ENCODE results near the gene SRPK2. TPM values are rescaled to one million over a fixed set of nuclear protein-coding genes. Genes with fewer than 3 reads are reported as not detected.
"Not testable (repeated sequence)": the region's sequence is repeated elsewhere in the genome, so short reads cannot be mapped to it uniquely, and the experiment has no call there.

Gene SRPK2
- 36.6 TPM for polyA plus RNA-seq (2013, experiment 1 of 2; ENCODE audit: insufficient read length)
- 36.6 TPM for polyA plus RNA-seq (2013, experiment 2 of 2; ENCODE audit: insufficient read length)

DNA sequence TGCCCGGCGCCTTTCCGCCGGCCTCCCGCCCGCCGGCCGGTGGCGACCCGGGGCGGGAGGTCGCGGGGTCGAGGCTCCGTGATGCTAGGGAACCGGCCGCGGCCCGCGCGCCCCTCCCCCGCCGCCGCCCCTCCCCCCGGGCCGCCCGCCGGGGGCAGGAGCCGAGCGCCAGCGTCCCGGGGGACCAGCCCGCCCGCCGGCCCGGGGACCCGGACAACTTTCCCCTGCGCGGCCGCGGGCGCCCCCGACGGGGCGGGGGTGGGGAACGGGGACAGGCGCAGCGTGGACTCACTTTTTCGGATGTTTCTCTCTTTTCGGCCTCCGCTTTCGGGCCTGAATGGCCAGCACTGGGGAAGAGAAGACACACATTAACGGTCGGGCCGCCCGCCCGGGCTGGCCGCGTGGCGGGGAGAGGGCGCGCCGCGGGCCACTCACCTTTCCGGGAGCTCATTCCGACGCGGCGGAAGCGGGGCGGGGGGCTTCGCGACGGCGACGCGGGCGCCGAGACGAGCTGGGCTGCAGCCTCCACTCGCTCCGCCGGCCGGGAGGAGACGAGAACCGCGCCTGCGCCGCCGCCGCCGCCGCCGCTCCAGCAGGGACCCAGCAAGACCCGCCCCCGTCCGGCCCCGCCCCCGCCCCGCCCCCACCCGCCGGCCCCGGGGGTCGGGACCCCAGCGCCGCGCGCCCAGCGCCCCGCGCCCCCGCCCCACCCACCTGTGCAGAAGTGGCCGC is at the start of gene SRPK2:
Gene SRPK2, minus strand, starts transcription at position 566 of the 732 bp plus-strand sequence.
- peak; percentile 73 for DNase-seq

DNA sequence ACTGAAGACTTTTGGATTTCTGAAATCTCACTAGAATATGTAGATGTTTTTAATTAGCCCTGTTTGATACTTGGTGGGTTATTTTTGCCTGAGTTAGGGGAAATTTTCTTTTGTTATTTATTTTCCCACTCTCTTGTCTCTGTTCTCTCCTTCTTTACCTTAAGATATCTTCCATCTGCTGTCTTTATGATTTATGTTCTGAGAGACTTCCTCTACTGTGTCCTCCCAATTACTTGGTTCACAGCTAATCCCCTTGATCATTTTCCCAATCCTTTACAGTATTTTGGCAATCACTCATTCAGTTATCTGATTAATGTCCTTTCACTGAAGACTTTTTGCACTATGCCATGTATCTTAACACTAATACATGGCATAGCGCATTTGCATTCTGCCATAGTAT is 49.5 kb upstream of the SRPK2 start:
- no peak for DNase-seq

DNA sequence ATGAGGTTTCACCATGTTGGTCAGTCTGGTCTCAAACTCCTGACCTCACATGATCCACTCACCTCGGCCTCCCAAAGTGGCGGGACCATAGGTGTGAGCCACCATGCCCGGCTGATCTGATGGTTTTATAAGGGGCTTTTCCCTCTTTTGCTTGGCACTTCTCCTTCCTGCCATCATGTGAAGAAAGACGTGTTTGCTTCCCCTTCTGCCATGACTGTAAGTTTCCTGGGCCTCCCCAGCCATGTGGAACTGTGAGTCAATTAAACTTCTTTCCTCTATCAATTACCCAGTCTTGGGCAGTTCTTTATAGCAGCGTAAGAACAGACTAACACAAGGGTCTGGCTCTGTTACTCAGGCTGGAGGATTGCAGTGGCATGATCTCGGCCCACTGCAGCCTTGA is 48.6 kb upstream of the SRPK2 start:
- DNase-seq: not testable (repeated sequence)

DNA sequence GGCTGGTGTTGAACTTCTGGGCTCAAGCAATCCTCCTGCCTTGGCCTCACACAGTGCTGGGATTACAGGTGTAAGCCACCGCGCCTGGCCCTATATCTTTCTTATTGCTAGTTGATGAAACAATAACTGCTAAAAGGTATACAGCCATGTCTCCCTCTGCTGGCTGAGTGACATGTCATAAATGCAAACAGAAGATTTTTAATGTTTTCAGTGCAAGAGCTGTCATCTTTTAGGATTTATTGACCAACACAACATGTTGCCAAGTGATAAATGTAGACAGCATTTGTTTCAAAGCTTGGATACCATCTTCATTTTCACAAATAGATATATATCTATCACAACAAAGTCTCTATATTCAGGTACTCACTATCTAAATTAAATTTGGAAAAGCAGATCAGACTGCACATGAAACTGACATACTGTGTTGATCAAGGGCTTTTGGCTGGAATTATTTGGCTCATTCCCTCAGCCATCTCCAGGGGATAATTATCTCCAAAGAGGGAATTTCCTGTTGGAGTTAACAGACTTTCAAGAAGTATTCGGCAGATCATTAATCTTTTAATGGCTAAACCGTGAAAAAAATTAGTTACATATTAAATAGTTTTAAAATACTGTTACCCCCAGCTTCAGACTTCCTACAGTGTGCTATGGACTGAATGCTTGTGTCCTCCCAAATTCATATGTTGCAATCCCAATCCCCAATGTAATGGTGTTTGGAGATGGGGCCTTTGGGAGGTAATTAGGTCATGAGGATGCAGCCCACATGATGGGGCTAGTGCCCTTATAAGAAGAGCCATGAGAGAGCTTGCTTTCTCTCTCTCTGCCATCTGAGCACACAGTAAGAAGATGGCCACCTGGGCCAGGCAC is 41.3 kb upstream of the SRPK2 start:
- DNase-seq: peak; percentile 81

DNA sequence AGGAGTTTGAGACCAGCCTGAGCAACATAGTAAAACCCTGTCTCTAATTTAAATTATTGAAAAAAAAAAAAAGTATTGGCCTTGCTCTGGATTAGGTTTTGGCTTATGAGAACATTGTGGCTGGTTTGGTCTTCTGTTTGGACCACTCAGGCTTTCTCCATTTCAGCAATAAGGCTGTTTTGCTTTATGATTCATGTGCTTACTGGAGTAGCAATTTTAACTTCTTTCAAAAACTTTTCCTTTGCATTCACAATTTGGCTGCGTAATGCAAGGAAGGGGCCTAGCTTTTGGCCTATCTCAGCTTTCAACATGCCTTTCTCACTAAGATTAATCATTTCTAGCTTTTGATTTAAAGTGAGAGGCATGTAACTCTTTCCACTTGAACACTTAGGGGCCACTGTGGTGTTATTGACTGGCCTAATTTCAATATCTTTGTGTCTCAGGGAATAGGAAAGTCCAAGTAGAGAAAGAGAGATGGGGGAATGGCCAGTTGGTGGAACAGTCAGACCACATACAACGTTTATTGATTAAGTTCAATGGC is 38.0 kb upstream of the SRPK2 start:
- DNase-seq: no peak

DNA sequence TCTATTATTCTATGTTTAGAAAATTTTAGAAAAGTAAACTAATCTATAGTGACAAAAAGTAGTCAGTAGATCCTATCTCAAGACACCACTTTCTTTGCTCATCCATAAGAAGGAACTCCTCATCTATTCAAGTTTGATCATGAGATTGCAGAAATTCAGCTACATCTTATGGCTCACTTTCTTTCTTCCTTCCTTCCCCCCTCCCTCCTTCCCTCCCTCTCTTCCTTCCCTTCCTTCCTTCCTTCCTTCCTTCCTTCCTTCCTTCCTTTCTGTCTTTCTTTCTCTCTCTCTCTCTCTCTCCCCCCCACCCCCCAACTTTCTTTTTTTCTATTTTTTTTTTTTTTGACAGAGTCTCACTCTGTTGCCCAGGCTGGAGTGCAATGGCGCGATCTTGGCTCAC is 35.3 kb upstream of the SRPK2 start:
- DNase-seq: no peak

DNA sequence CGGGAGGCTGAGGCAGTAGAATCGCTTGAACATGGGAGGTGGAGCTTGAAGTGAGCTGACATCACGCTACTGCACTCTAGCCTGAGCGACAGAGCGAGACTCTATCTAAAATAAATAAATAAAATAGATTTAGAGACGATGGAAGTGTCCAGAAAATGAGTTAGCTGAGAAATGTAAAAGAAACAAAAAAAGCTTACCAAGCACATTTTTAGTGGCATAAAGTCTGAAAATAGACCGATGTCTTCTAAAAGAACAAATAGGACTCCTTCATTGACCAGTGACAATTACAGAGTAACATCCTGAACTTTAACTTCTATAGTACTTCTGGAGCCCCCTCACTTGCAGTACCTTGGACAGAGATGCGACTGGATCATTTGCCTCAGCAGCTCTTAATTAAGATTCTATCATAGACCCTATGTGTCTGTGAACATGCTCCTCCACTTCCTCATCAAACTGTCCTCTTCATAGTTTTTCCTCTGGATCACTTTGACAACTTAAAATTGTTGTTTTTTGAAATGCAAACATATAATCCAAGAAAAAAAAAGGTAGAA is 25.2 kb upstream of the SRPK2 start:
- no peak for DNase-seq

DNA sequence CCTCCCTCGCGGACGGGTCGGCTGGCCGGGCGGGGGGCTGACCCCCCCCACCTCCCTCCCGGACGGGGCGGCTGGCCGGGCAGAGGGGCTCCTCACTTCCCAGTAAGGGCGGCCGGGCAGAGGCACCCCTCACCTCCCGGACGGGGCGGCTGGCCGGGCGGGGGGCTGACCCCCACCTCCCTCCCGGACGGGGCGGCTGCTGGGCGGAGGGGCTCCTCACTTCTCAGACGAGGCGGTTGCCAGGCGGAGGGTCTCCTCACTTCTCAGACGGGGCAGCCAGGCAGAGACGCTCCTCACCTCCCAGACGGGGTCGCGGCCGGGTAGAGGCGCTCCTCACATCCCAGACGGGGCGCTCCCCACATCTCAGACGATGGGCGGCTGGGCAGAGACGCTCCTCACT is 22.1 kb upstream of the SRPK2 start:
- DNase-seq: not testable (repeated sequence)

DNA sequence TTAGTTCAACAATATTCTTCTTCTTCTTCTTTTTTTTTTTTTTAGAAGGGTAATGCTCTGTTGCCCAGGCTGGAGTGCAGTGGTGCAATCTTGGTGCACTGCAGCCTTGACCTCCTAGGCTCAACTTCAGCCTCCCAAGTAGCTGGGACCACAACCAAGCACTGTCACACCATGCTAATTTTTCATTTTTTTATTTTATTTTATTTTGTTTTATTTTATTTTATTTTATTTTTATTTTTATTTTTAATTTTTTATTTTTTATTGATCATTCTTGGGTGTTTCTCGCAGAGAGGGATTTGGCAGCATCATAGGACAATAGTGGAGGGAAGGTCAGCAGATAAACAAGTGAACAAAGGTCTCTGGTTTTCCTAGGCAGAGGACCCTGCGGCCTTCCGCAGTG is 21.1 kb upstream of the SRPK2 start:
- not testable (repeated sequence) for DNase-seq

DNA sequence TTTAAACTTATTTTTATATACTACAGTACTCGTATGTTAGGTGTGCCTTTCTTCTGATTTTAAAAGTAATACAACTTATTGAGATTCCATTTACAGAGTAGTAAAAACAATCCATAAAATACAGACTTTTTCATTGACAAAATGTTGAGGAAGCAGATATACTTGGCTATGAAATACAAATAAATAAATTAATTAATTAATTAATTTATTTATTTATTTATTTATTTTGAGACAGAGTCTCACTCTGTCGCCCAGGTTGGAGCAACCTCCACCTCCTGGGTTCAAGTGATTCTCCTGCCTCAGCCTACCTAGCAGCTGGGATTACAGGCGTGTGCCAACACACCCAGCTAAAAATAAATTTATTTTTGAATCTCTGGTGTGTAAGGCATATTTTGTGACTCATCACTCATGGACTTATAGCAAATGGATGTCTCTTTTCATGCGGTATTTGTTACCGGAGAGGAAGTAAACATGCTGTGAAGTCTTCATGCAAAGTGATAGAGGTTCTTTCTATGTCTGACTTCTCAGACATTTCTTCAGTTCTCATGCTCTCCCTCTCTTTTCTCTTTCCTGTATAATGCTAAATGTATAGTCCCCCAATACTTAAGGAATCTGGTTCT is 20.2 kb upstream of the SRPK2 start:
- no peak for DNase-seq

DNA sequence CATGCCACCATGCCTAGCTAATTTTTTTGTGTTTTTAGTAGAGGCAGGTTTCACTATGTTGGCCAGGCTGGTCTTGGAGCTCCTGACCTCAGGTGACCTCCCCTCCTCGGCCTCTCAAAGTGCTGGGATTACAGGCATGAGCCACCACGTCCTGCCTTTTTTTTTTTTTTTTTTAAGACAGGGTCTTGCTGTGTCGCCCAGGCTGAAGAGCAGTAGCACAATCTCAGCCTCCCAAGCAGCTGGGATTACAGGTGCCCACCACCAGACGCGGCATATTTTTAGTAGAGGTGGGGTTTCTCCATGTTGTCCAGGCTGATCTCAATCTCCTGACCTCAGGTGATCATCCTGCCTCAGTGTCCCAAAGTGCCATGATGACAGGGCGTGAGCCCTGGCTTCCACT is 14.4 kb upstream of the SRPK2 start:
- no peak for DNase-seq

DNA sequence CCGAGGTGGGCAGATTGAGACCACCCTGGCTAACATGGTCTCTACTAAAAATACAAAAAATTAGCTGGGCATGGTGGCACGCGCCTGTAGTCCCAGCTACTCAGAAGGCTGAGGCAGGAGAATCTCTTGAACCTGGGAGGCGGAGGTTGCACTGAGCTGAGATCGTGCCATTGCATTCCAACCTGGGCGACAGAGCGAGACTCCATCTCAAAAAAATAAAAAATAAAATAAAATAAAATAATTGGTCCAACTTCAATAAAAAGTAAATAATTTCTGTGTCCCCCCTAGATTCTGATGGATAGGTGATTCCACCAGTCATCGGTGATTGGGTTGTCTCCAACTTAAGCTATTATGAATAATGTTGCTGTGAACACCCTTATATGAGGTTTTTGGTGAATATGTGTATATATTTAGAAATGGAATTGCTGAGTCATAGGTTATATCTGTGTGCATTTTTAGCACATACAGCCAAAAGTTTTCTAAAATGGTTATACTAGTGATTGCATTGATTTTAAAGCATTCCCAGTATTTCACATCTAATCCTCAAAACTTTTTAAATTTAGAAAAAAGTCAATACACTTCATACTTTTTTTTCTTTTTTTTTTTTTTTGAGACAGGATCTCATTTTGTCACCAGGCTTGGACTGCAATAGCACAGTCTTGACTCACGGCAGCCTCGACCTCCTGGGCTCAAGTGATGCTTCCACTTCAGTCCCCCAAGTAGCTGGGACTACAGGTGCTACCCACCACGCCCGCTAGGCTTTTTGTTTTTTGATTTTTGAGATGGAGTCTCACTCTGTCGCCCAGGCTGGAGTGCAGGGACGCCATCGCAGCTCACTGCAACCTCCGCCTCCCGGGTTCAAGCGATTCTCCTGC is 13.7 kb upstream of the SRPK2 start:
- DNase-seq: peak; percentile 36

DNA sequence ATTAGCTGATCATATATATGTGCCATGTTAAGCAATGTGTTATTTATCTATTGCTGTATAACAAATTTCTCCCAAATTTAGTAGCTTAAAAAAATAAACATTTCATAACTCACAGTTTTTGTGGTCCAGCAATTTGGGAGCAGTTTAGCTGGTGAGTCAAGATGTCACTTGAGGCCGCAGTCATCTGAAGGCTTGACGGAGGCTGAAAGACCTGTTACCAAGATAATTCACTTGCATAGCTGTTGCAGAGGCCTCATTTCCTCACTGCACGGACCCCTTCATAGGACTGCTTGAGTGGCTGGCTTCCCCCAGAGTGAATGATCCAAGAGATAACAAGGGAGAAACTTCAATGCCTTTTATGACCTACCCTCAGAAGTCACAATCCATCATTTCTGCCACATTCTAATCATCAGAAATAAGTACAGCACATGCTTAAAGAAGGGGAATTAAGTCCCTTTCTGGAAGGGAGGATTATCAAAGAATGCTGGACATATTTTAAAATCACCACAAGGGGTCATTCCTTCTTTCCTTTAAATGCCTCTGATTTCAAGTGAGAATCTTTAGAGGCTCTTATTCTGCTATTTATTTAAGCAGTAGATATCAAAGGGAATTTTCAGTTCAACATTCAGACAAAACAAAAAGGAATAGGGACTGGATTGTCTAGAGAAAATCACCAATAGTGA is 10.5 kb upstream of the SRPK2 start:
- peak; percentile 44 for DNase-seq

DNA sequence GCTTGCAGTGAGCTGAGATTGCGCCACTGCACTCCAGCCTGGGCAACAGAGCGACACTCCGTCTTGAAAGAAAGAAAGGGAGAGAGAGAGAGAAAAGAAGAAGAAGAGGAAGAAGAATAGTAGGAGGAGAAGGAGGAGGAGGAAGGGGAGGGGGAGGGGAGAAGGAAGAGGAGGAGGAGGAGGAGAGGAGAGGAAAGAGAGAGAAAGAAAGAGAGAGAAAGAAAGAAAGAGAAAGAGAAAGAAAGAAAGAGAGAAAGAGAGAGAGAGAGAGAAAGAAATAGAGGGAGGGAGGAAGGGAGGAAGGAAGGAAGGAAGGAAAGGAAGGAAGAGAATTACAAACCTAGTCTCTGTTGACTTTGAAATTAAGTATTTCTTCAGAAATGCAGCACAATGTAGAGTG is 7.8 kb upstream of the SRPK2 start:
- DNase-seq: no peak

DNA sequence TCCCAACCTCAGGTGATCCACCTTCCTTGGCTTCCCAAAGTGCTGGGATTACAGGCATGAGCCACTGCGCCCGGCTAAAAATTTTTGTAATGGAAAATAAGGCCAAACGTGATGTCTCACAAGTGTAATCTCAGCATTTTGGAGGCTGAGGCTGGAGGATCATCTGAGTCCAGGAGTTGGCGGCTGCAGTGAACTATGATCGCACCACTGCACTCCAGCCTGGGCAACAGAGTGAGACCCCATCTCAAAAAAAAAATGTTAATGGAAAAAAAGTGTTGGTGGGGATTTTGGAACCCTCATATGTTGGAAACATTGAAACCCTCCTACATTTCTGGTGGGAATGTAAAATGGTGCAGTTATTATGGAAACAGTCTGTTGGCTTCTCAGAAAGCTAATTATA is 2.7 kb upstream of the SRPK2 start:
- DNase-seq: no peak

DNA sequence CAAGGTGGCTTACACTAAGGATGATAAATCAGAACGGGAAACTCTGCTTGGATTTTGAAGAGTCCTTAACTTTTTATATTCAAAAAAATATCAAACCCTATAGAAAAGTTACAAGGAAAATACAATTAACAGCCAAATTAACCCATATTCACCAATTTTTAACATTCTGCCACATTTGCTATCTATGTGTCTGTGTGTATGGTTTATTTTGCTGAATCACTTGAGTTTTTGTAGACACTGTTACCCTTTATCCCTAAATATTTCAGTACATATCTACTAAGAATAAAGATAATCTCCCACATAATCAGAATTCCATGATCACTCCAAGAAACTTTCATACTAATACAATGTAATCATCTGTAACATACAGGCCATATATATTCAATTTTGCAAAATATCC is 1.2 kb upstream of the SRPK2 start:
- no peak for DNase-seq

DNA sequence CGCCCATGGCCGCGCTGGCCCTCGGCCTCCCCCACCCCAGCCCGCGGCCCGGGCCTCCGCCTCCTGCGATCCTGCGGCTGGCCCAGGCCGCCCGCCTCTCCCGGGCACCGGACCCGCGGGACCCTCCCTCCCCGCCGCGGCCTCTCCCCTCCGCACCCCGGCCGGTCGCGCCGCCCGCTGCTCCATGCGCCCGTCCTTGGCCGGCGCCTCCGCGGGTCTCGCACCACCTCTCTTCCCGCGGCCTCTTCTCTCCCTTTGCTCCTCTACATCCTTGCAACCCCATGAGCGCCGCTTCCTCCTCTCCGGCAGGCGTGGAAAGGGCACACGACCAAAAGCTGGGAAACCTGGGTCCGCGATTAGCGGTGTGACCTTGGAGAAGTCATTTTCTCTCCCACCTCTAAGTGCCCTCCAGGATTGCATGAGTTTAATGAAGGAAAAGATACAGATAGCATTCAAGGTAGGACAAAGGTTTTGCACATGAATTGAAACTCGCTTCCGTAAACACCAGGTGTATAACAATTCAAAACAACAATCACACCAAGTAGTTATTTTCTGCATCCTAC is 448 bp upstream of the SRPK2 start:
- peak; percentile 65 for DNase-seq

DNA sequence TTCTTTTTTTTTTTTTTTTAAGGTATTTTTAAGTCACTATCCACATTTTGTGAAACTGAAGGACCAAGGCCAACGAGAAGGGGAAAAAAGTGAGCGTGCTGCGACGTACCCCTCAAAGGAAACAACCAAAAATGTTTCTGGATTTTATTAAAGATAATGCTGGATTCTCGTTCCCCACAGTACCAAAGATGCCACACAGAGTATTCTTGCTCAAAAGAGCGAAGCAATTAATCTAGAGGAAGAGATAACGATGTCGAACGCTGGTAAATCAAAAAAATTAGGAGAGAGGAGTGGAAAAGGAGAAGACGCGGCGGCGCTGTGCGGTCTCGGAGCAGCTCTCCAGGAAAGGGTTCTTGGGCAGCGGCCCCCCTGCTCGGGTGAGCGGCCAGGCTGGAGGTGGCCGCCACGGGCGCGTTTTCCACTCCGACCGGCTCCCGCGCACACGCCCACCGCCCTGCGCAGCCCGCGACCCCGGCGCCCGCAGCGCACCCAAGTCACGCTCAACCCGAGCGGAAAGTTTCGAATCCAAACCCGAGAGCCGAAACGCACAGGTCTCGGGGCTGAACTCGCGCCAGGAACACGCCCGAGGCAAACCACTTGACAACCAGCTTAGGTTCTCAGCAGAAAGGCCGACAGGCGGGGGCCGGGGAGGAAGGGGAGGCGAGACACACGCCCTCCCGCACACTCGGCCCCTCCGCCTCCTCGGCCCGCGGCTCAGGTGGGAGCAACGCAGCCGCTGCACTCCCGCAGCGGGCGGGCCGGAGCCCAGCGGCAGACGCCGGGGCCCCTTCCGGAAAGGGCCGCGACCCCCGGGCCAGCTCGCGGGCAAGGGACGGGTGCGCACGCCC is 989 bp downstream of the SRPK2 start:
- DNase-seq: peak; percentile 37

DNA sequence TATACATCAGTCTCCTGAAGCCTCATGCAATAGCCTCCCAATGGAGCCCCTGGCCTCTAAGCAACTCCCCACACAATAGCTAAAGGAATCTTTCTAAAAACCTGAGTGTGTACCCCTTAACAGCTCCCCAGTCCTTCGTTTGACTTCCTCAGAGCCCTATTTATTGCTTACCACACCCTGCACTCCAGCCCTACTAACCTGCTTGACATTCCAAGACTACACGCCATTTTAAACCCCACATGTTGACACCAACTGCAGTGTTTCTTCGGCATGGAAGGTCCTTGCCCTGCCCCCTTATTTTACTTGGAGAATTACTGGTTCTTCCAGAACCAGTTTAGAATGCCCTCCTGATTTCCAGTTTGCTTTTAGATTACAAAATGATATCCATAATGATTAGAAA is 10.8 kb downstream of the SRPK2 start:
- DNase-seq: no peak
